Mesendoderm (in vitro differentiated cells): Measurements from ENCODE around the gene HOXA9.

Source experiments
- DNase-seq: peaks from one replicate; pipeline ENCODE4 v3.0.0; 2013
- H2AK5ac ChIP-seq: 2 replicates; pipeline ENCODE4 v1.6.1; 2013; ENCODE audit warnings: low read length, inconsistent platforms
- H2BK120ac ChIP-seq: 2 replicates; pipeline ENCODE4 v1.6.1; 2013; ENCODE audit warnings: low read depth, mild to moderate bottlenecking, low read length, moderate library complexity, mixed read lengths
- H2BK15ac ChIP-seq: replicated peaks from 2 replicates; pipeline ENCODE4 v1.6.1; 2013; ENCODE audit warnings: low read depth, mild to moderate bottlenecking, moderate library complexity
- H2BK5ac ChIP-seq: 2 replicates; pipeline ENCODE4 v1.6.1; 2013; ENCODE audit warnings: low read length, inconsistent platforms
- H3K18ac ChIP-seq: 2 replicates; pipeline ENCODE4 v1.6.1; 2013; ENCODE audit warnings: mild to moderate bottlenecking, low read length, mixed read lengths
- H3K23ac ChIP-seq: one replicate; pipeline ENCODE4 v1.6.1; 2013; ENCODE audit warnings: low read length
- H3K27ac ChIP-seq: 2 replicates; pipeline ENCODE4 v1.5.1; 2013; ENCODE audit warnings: low read depth, mild to moderate bottlenecking, inconsistent platforms, low read length, moderate library complexity
- H3K27me3 ChIP-seq: 2 replicates; pipeline ENCODE4 v1.6.1; 2013; ENCODE audit warnings: low read length, control low read depth, mild to moderate bottlenecking, inconsistent platforms; ENCODE audit not compliant: insufficient read depth, poor library complexity
- H3K36me3 ChIP-seq: 2 replicates; pipeline ENCODE4 v1.6.1; 2013; ENCODE audit warnings: low read length, inconsistent platforms; ENCODE audit not compliant: control insufficient read depth, insufficient read depth
- H3K4ac ChIP-seq: one replicate; pipeline ENCODE4 v1.6.1; 2013; ENCODE audit warnings: low read depth, mild to moderate bottlenecking, low read length, moderate library complexity
- H3K4me1 ChIP-seq: 2 replicates; pipeline ENCODE4 v1.6.1; 2013; ENCODE audit warnings: low read depth, low read length, inconsistent platforms; ENCODE audit not compliant: control insufficient read depth
- H3K4me2 ChIP-seq: 2 replicates; pipeline ENCODE4 v1.6.1; 2013; ENCODE audit warnings: low read length
- H3K4me3 ChIP-seq: 2 replicates; pipeline ENCODE4 v1.5.1; 2013; ENCODE audit warnings: mild to moderate bottlenecking, low read length
- H3K56ac ChIP-seq: one replicate; pipeline ENCODE4 v1.6.1; 2013; ENCODE audit warnings: low read length
- H3K79me1 ChIP-seq: 2 replicates; pipeline ENCODE4 v1.6.1; 2013; ENCODE audit warnings: low read length, inconsistent platforms
- H3K79me2 ChIP-seq: 2 replicates; pipeline ENCODE4 v1.6.1; 2013; ENCODE audit warnings: mild to moderate bottlenecking, low read length; ENCODE audit not compliant: control insufficient read depth, insufficient read depth
- H3K9ac ChIP-seq: 2 replicates; pipeline ENCODE4 v1.6.1; 2013; ENCODE audit warnings: low read length, inconsistent platforms
- H4K5ac ChIP-seq: one replicate; pipeline ENCODE4 v1.6.1; 2013; ENCODE audit warnings: low read length
- H4K8ac ChIP-seq: one replicate; pipeline ENCODE4 v1.6.1; 2013; ENCODE audit warnings: low read depth, mild to moderate bottlenecking, control low read depth, low read length, moderate library complexity
- WGBS: extraction: QIAGEN DNeasy Blood & Tissue Kit; methylation state at CpG from one replicate; pipeline ENCODE4 v1.1.7; 2013; ENCODE audit warnings: low lambda C conversion rate, missing lambda C conversion rate; ENCODE audit not compliant: insufficient coverage; ENCODE audit errors: extremely low coverage; 5-methylcytosine and 5-hydroxymethylcytosine counted together

Gene HOXA9

DNA sequence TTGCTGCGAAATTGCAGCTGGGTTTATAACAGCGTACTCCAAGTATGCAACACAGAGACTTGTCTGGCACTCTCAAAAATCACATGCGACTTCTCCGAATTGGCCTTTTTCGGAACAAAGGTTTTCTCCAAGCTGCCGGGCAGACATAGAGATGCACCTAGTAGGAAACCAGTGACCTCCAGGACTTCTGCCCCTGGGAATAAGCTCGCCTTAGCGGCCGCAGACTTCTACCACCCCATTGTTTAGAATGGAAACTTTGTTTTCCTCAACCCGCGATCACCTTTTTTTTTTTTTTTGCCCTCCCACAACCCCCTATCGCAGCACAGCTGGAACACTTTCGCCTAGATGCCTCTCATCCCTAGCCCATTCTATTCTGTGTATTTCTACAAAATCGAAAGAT lies 13.7 kb upstream of the HOXA9 start:
- H2BK120ac ChIP-seq, result no peak overlapping the region
- no peak overlapping the region for H2AK5ac ChIP-seq
- no peak overlapping the region for H2BK15ac ChIP-seq
- no peak overlapping the region for H3K4me3 ChIP-seq
- no peak for DNase-seq
- no CpG with 5 or more reads among the region's 14 CpGs for WGBS
- H3K4me1 ChIP-seq, result no peaks in the 10 kb centered on the region
- H3K4ac ChIP-seq, result no peak overlapping the region
- no peak overlapping the region for H3K56ac ChIP-seq
- no peak overlapping the region for H4K5ac ChIP-seq
- H3K9ac ChIP-seq, result no peak overlapping the region
- H3K27ac ChIP-seq, result no peak overlapping the region
- H3K18ac ChIP-seq, result no peak overlapping the region
- no peak overlapping the region for H3K23ac ChIP-seq
- H3K27me3 ChIP-seq, result peaks cover 91% of the 10 kb centered on the region
- H3K4me2 ChIP-seq, result no peak overlapping the region
- H2BK5ac ChIP-seq, result no peak overlapping the region
- H3K79me1 ChIP-seq, result no peaks in the 10 kb centered on the region
- H3K79me2 ChIP-seq, result no peaks in the 10 kb centered on the region
- no peaks in the 10 kb centered on the region for H3K36me3 ChIP-seq
- H4K8ac ChIP-seq, result no peak overlapping the region

DNA sequence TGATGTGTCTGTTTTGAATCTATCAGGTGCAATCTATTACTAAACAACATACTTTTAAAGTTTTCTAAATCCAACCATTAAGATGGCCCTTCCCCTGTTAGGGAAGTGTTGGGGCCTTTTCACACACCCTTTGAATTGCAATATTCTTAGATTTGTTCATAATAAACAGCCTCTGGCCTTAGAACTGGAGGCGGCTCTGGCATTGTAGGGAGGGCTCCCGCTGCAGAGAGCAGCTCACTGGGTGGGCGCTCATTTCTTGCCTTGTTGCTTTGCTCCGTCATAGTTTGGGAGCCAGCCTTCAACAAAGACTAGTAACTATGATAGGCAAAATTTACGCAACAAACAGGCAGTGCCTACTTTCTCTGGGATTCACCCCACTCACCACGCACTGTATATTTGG lies 13.0 kb upstream of the HOXA9 start:
- Histone ChIP-seq H2BK15ac (no peak overlapping the region), H3K4me1 (no peaks in the 10 kb centered on the region), H3K4ac (no peak overlapping the region), H3K23ac (no peak overlapping the region), H3K56ac (no peak overlapping the region), H3K4me2 (no peak overlapping the region), H3K9ac (no peak overlapping the region), H3K79me2 (no peaks in the 10 kb centered on the region), H3K79me1 (no peaks in the 10 kb centered on the region), H2BK5ac (no peak overlapping the region), H3K4me3 (no peak overlapping the region), H3K27me3 (peaks cover 92% of the 10 kb centered on the region), H3K36me3 (no peaks in the 10 kb centered on the region), H2BK120ac (no peak overlapping the region), H2AK5ac (no peak overlapping the region), H3K18ac (no peak overlapping the region), H3K27ac (no peak overlapping the region), H4K8ac (no peak overlapping the region), H4K5ac (no peak overlapping the region)
- WGBS, result no CpG with 5 or more reads among the region's 6 CpGs
- no peak for DNase-seq

DNA sequence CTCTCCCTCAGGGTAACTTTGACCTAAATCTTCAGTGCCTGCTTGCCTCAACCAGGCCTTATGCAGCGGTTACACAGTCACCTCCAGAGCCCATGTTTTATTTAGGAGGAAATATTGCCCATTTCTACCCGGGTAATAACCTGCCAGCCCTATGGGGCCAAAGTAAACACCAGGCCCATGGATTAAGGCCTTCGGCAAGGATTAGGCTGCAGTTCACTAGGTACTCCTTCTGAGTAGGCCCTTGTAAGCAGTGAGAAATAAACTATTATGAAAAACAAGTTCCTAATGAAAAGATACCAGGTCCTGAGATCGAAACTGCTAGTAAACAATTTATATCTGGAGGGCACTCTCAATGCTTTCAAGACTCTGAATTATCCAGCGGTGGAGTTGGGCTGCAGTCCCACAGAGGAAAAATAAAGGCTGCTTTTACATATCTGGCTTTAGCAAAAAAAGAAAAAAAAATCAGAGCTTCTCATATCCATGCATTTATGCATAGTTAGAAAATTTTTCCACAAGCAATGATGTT lies 12.5 kb upstream of the HOXA9 start:
- Histone ChIP-seq H3K4me2 (no peak overlapping the region), H4K5ac (no peak overlapping the region), H3K56ac (no peak overlapping the region), H2AK5ac (no peak overlapping the region), H3K27me3 (peaks cover 93% of the 10 kb centered on the region), H3K79me1 (no peaks in the 10 kb centered on the region), H3K27ac (no peak overlapping the region), H4K8ac (no peak overlapping the region), H3K4me3 (no peak overlapping the region), H3K36me3 (no peaks in the 10 kb centered on the region), H3K18ac (no peak overlapping the region), H2BK120ac (no peak overlapping the region), H3K79me2 (no peaks in the 10 kb centered on the region), H2BK5ac (no peak overlapping the region), H3K4me1 (no peaks in the 10 kb centered on the region), H3K4ac (no peak overlapping the region), H3K23ac (no peak overlapping the region), H3K9ac (no peak overlapping the region), H2BK15ac (no peak overlapping the region)
- DNase-seq, result no peak
- WGBS, result no CpG with 5 or more reads among the region's 5 CpGs

DNA sequence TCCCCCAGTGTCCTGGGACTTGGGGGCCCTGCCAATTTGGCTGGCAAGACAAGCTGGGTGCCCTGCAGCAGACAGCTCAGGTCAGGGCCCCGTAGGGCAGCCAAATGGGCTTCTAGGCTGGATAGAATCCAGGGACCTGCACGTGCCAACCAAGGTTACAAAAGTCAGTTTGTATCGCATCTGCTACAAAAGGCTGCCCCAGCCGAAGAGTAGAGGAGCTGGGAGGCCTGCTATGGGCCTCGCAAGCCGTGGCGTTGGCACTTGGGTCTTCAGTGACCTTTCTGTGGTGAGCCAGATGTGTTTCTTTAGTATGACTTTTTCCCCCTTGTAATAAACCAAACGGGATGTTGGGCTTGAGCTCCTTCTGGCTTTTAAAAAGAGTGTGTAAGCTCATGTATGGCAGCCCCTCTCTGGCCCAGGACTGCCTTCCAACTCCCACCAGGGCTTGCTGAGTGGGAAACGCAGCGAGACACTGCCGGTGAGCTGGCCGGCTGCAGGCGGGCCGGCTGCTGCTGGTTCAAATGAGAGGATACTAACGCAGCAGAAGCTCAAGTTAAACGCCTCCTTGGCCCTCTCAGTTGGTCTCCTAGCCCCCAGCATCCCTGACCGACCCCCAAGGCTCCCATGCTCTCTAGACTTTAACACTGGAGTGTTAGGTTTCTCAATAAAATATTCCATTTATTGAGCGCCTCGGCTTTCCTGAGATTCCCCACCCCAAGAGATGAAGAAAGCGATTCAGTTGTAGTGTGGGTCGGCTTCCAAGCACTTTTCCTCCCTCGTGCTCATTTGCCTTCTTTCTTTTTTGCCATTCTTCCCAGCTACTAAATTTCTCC lies 11.8 kb upstream of the HOXA9 start:
- no peak overlapping the region for H4K5ac ChIP-seq
- no peak overlapping the region for H2BK120ac ChIP-seq
- no peak for DNase-seq
- no peak overlapping the region for H3K9ac ChIP-seq
- H3K4me3 ChIP-seq, result no peak overlapping the region
- H2AK5ac ChIP-seq, result no peak overlapping the region
- no peak overlapping the region for H3K4me2 ChIP-seq
- no peaks in the 10 kb centered on the region for H3K79me2 ChIP-seq
- H4K8ac ChIP-seq, result no peak overlapping the region
- H3K18ac ChIP-seq, result no peak overlapping the region
- H3K4me1 ChIP-seq, result no peaks in the 10 kb centered on the region
- no peaks in the 10 kb centered on the region for H3K36me3 ChIP-seq
- WGBS, result no CpG with 5 or more reads among the region's 22 CpGs
- no peak overlapping the region for H2BK5ac ChIP-seq
- no peaks in the 10 kb centered on the region for H3K79me1 ChIP-seq
- no peak overlapping the region for H3K56ac ChIP-seq
- no peak overlapping the region for H3K27ac ChIP-seq
- no peak overlapping the region for H3K23ac ChIP-seq
- no peak overlapping the region for H3K4ac ChIP-seq
- no peak overlapping the region for H2BK15ac ChIP-seq
- H3K27me3 ChIP-seq, result peaks cover 93% of the 10 kb centered on the region

DNA sequence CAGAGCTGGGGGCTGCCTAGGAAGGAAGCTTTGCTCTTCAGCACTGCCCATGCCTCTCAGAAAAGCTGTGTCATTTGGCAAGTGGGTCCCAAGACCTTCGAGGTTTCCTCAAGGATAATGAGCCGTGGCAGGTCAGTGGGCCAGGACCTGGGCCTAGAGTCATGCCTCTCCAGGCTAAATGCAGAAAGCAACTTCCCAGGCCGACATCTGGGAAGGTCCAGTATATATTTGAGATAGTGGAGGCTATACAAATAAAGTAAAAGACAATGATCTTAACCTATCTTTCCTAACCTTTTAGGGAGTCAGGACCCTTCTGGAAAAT lies 11.1 kb upstream of the HOXA9 start:
- no peak overlapping the region for H3K4me2 ChIP-seq
- no peaks in the 10 kb centered on the region for H3K79me1 ChIP-seq
- no peak overlapping the region for H3K27ac ChIP-seq
- no peak overlapping the region for H2AK5ac ChIP-seq
- peak overlapping the region; percentile 31 for H3K23ac ChIP-seq
- no peaks in the 10 kb centered on the region for H3K36me3 ChIP-seq
- no peak overlapping the region for H2BK15ac ChIP-seq
- WGBS, result no CpG with 5 or more reads among the region's 3 CpGs
- no peak overlapping the region for H2BK120ac ChIP-seq
- H4K8ac ChIP-seq, result no peak overlapping the region
- no peak overlapping the region for H3K56ac ChIP-seq
- H3K27me3 ChIP-seq, result peaks cover 93% of the 10 kb centered on the region
- no peak overlapping the region for H3K9ac ChIP-seq
- no peak overlapping the region for H3K4me3 ChIP-seq
- no peak overlapping the region for H3K18ac ChIP-seq
- DNase-seq, result no peak
- H3K4me1 ChIP-seq, result no peaks in the 10 kb centered on the region
- no peak overlapping the region for H2BK5ac ChIP-seq
- H3K79me2 ChIP-seq, result no peaks in the 10 kb centered on the region
- H3K4ac ChIP-seq, result no peak overlapping the region
- no peak overlapping the region for H4K5ac ChIP-seq
